AG09319 (cell line): ENCODE results near the gene AADACL4.

Source experiments
- DNase-seq: peaks from one replicate; pipeline ENCODE4 v3.0.0-alpha.2; 2010; ENCODE audit warnings: low read depth; ENCODE audit errors: extremely low read depth
- CTCF ChIP-seq: IDR thresholded peaks from 2 replicates; pipeline ENCODE4 v1.5.1; 2011; ENCODE audit warnings: low read depth, mild to moderate bottlenecking, inconsistent platforms, low read length, moderate library complexity

Gene AADACL4

GRCh38 chr1:12692967-12693782 lies 49.3 kb downstream of the AADACL4 start:
- DNase-seq = no peak
- TF ChIP-seq CTCF = no peak

GRCh38 chr1:12696658-12697057 lies 52.8 kb downstream of the AADACL4 start:
- no peak for TF ChIP-seq CTCF

GRCh38 chr1:12697397-12697796 lies 53.5 kb downstream of the AADACL4 start:
- no peak for TF ChIP-seq CTCF
- no peak for DNase-seq

More at GRCh38 chr1:12696658-12697057, 52.8 kb downstream of the AADACL4 start:
- no peak for DNase-seq

GRCh38 chr1:12703821-12704451 lies 60.1 kb downstream of the AADACL4 start:
- DNase-seq = no peak
- no peak for TF ChIP-seq CTCF

- TF ChIP-seq CTCF = no peak
- DNase-seq = no peak
Measured at GRCh38 chr1:12706061-12706460, 62.2 kb downstream of the AADACL4 start.

- TF ChIP-seq CTCF = no peak
- DNase-seq = no peak
Measured at GRCh38 chr1:12708396-12709090, 64.7 kb downstream of the AADACL4 start.

- no peak for DNase-seq
- TF ChIP-seq CTCF = no peak
Measured at GRCh38 chr1:12709091-12709491, 65.2 kb downstream of the AADACL4 start.
